IMR-90 (cell line): ENCODE data around the gene CTNND2.

Experiments
- BHLHE40 ChIP-seq: fragments of 150-350 bp; IDR thresholded peaks from 2 replicates; pipeline ENCODE4 v1.6.1; 2016; ENCODE audit warnings: mild to moderate bottlenecking, low read depth, low read length
- CEBPB ChIP-seq: IDR thresholded peaks from 2 replicates; pipeline ENCODE4 v1.6.1; 2012; ENCODE audit warnings: low read depth, low read length, improper control_type of control experiment
- MAFK ChIP-seq: IDR thresholded peaks from 2 replicates; pipeline ENCODE4 v1.6.1; 2012; ENCODE audit warnings: low read depth, low read length, improper control_type of control experiment
- MXI1 ChIP-seq: IDR thresholded peaks from 2 replicates; pipeline ENCODE4 v1.6.1; 2012; ENCODE audit warnings: low read depth, mild to moderate bottlenecking, low read length, moderate library complexity, borderline replicate concordance
- POLR2A ChIP-seq: IDR thresholded peaks from 2 replicates; pipeline ENCODE4 v1.6.1; 2012; ENCODE audit warnings: mild to moderate bottlenecking, low read depth, low read length
- RAD21 ChIP-seq: IDR thresholded peaks from 2 replicates; pipeline ENCODE4 v1.6.1; 2012; ENCODE audit warnings: low read length, improper control_type of control experiment
- RCOR1 ChIP-seq: IDR thresholded peaks from 2 replicates; pipeline ENCODE4 v1.6.1; 2012; ENCODE audit warnings: mild to moderate bottlenecking, low read length, improper control_type of control experiment; ENCODE audit not compliant: insufficient replicate concordance
- RFX5 ChIP-seq: IDR thresholded peaks from 2 replicates; pipeline ENCODE4 v1.8.0; 2012; ENCODE audit warnings: low read depth, mild to moderate bottlenecking, low read length, moderate library complexity
- SMC3 ChIP-seq: fragments of 150-350 bp; IDR thresholded peaks from 2 replicates; pipeline ENCODE4 v1.6.1; 2016; ENCODE audit warnings: low read depth, mild to moderate bottlenecking, antibody characterized with exemption, low read length, moderate library complexity
- TF ChIP-seq, protein P1 (sequence below): conservative IDR thresholded peaks from 2 replicates; pipeline ENCODE4 v1.5.1; 2012; ENCODE audit warnings: mild to moderate bottlenecking, low read depth, low read length, improper control_type of control experiment
- TF ChIP-seq, protein P2 (sequence below): fragments of 150-350 bp; IDR thresholded peaks from 2 replicates; pipeline ENCODE4 v1.6.1; 2016; ENCODE audit warnings: low read depth, mild to moderate bottlenecking, low read length, moderate library complexity, borderline replicate concordance
- TF ChIP-seq, protein P3 (sequence below): fragments of 150-350 bp; IDR thresholded peaks from 2 replicates; pipeline ENCODE4 v1.6.1; 2017; ENCODE audit warnings: mild to moderate bottlenecking, antibody characterized with exemption, low read length, low read depth

DNA sequence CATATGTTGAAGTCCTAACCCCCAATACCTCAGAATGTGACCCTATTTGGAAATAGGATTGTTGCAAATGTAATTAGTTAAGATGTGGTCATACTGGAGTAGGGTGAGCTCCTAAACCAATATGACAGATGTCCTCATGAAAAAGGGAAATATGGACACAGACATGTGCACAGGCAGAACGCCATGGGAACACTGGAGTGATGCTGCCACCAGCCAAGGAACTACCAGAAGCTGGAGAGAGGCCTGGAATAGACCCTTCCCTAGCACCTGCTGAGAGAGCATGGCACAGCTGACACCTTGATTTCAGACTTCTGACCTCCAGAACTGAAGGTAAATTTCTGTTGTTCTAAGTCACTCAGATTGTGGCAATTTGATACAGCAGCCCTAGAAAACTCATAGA is 110.8 kb downstream of the CTNND2 start:
- TF ChIP-seq POLR2A: no peak
- TF ChIP-seq, protein P1, sequence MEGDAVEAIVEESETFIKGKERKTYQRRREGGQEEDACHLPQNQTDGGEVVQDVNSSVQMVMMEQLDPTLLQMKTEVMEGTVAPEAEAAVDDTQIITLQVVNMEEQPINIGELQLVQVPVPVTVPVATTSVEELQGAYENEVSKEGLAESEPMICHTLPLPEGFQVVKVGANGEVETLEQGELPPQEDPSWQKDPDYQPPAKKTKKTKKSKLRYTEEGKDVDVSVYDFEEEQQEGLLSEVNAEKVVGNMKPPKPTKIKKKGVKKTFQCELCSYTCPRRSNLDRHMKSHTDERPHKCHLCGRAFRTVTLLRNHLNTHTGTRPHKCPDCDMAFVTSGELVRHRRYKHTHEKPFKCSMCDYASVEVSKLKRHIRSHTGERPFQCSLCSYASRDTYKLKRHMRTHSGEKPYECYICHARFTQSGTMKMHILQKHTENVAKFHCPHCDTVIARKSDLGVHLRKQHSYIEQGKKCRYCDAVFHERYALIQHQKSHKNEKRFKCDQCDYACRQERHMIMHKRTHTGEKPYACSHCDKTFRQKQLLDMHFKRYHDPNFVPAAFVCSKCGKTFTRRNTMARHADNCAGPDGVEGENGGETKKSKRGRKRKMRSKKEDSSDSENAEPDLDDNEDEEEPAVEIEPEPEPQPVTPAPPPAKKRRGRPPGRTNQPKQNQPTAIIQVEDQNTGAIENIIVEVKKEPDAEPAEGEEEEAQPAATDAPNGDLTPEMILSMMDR: no peak
- no peak for TF ChIP-seq RCOR1
- TF ChIP-seq, protein P2, sequence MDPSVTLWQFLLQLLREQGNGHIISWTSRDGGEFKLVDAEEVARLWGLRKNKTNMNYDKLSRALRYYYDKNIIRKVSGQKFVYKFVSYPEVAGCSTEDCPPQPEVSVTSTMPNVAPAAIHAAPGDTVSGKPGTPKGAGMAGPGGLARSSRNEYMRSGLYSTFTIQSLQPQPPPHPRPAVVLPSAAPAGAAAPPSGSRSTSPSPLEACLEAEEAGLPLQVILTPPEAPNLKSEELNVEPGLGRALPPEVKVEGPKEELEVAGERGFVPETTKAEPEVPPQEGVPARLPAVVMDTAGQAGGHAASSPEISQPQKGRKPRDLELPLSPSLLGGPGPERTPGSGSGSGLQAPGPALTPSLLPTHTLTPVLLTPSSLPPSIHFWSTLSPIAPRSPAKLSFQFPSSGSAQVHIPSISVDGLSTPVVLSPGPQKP: no peak
- no peak for TF ChIP-seq SMC3
- TF ChIP-seq MXI1: no peak
- no peak for TF ChIP-seq RAD21
- TF ChIP-seq RFX5: no peak
- no peak for TF ChIP-seq CEBPB
- TF ChIP-seq, protein P3, sequence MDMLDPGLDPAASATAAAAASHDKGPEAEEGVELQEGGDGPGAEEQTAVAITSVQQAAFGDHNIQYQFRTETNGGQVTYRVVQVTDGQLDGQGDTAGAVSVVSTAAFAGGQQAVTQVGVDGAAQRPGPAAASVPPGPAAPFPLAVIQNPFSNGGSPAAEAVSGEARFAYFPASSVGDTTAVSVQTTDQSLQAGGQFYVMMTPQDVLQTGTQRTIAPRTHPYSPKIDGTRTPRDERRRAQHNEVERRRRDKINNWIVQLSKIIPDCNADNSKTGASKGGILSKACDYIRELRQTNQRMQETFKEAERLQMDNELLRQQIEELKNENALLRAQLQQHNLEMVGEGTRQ: no peak
- TF ChIP-seq BHLHE40: no peak
- TF ChIP-seq MAFK: no peak
